ENCODE results near the gene C13orf46.

DNA sequence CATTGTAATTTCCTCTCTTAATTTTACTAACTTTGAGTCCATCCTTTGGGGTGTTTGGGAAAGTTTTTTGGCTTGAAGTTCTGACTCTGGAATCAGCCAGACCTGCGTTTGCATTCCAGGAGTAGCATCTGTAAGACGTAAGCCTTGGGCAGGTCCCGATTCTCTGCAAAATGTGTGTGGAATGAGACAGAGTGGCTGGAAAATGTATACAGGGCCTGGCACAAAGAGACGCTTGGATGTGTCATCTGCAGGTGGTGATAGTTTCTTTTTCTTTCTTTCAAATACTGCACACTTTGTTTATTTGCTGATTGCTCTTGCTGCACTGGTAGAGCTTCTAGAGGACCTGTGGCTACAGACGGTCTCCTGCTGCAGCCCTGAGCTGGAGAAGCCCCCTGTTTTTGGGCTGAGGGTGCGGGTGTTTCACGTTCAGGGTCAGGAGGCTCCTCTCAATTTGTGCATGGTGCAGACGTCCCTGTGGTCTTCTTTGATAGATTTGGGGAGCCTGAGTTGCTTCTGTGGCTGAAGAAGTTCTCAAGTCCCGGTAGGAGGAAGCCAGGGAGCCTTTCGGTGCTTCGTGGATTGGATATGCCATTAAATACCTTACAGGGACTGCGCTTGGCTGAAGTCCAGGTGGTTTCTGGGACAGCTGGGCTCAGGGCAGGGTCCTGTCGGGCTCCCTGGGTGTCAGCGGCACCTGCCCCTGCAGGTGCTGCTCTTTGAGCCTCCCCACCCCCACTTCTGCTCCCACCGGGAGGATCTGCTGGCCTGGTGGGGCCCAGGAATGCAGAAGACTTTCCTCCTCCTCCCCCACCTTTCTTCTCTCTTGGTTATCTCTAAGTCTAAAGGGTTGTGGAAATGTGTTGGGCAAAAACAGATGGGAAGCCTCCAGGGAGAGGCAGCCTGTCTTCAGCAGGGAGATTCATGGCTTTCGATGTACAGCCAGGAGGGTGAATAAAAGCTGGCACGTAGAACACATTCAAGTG is 66.0 kb downstream of the C13orf46 start:
- TF ChIP-seq POLR2A (IDR thresholded peaks at IDR 0.05; ENCODE audit: low read depth, low read length): no peak
- TF ChIP-seq TAF1 (IDR thresholded peaks at IDR 0.05; ENCODE audit: borderline replicate concordance, low read depth, low read length): no peak
- TF ChIP-seq POLR2AphosphoS5 (IDR thresholded peaks at IDR 0.05; ENCODE audit: low read depth, low read length): no peak

Data from GM12892 (cell line).